ENCODE measurements around the gene NCBP1.
"Not testable (repeated sequence)": the region's sequence is repeated elsewhere in the genome, so short reads cannot be mapped to it uniquely, and the experiment has no call there.

The NCBP1 gene

DNA sequence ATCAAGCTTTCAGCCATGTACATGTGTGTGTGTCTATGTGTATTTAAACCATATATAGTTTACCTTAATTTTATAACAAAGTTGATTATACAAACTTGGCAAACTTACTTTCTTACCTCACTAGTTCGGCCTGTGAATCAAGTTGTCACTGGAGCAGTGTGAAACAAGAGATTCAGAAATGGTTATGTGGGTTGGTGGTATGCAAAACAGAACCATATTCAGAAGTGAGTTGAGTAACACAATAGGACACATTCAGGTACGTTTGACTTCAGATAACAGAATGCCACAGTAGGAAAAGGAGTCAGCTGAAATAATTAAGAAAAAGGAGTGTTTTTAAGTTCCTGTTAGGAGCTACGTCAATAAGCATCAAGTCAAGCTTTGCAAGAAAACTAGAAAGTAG, 42.0 kb downstream of the NCBP1 start:
- DNase-seq = no peak

DNA sequence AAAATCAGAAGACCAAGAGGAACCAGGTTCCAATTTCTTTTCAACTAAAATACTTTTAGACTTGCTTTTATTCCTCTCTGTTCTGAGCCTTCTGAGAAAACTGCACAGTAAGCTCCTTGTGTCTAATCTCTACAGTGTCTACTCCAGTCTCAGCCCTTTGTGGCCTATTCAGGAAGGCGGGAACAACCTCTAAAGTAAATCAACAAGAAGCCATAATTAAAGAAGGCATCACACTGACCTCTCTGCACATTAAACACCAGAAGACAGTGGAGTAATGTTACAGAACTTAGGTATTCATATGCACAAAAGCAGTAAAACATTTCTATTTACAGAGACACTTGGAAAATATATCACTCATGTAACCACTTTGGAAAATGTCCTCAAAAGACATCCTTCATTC, 48.6 kb downstream of the NCBP1 start:
- no peak for DNase-seq

DNA sequence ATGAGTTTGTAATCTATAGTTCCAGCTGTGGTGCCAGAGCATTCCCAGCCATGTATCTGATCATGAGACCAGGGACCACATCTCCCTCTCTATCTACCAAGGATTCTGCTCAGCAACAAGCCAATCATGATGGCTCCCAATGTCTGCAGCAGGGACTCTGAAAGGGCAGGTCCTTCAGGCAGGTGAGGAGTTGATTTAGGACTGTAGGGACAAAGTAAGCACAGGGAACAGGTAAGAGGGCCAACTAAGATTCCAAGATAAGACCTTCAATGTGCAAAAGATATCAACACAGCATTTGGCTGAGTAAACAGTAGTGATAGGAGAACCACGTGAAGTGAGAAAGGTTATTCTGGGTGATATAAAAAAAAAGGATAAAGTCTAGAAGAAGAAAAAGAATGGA, 55.0 kb downstream of the NCBP1 start:
- DNase-seq = no peak

DNA sequence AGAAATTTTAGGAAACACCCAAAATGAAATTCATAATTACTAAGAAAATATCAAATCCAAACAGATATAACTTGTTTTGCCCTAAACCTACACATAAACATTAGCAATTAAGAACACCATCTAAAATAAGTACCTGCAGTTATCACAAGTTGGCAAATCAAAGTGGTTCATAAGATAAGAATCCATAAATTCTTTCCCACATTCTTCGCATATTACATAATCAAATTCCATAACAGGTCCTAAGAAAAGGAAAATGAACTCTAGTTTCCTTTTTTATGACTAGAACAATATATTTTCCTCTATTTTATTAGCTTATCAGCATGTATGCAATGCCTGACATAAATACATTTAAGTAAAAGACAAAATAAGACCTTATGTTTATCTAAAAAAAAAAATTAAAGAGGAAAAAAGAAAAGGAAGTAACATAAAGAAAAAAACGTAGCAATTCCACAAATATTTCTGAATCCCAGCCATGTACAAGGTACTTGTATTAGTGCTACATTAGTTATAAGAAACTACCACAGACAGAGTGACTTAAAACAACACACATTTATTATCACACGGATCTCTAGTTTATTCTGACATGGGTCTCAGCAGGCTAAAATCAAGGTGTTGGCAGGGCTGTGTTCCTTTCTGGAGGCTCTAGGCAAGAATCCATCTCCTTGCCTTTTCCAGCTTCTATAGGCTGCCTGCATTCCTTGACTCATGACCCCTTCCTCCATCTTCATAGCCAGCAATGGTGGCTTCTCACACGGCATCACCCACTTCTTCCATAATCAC, 56.0 kb downstream of the NCBP1 start:
- no peak for DNase-seq

DNA sequence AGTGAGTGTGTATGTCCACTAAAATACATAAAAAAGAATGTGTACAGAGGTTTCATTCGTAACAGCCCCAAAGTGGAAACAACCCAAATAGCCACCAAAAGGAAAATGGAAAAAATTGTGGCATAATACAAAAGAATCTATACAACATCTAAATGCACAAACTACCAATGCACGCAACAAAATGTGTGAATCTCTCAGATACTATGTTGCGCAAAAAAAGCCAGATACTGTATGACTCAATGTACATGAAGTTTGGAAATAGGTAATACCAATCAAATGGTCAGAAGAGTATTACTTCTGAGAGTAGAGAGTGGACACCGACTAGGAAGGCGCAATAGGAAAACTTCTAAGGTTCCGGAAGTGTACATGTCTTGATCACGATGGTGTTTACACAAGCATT, 61.1 kb downstream of the NCBP1 start:
- no peak for DNase-seq

DNA sequence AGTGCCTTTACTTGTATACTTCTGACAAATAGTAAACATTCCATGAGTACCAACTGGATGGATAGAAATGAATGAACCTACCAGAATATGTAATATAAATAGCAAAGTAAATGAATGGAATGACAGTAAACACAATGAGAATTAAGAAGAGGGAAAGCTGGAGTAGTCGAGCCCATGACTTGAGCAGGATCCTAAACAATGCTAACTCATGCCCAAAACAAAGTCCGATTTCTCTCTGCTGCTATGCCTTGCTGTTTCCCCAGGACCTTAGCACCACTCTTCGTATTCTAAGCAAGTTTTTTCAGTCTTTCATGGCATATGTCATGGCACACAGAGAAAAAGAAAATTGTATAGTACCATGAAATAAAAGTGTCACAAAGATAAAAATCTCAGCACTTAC, 61.8 kb downstream of the NCBP1 start:
- DNase-seq = no peak

DNA sequence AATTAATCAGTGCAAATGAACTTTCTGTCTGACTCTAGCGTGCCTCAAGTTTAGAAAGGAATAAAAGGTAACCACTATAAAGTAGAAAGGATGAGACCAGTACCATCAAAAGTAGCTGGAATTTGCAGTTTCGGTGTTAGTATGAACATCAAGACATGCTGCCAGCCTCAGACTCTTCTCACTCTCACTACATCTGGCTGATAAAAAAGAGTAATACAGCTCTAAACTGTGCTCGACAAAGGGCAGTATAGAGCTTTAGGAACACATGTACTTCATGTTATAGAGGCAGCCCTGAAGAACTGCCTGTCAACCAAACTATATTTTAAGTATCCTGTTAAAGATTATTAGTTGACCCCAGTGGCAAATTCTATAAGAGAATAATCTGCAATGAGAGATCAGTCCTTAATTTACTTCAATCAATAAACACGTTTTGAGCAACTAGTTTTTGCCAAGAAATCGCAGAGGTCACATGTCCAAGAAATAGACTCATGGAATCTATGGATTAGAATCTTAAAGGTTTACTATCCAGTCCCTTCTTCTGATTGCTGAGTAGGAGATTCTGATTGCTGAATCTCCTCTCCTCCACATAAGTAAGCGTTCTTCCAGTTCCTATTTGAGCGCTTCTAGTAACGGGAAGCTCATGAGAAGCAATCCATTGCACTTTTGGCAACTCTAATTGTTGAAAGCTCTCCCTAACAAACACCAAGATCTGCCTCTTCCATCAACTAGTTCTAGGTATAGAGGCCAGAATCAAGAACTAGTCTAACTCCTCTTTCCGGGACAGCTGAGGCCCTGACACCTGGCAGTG, 62.6 kb downstream of the NCBP1 start:
- no peak for DNase-seq

DNA sequence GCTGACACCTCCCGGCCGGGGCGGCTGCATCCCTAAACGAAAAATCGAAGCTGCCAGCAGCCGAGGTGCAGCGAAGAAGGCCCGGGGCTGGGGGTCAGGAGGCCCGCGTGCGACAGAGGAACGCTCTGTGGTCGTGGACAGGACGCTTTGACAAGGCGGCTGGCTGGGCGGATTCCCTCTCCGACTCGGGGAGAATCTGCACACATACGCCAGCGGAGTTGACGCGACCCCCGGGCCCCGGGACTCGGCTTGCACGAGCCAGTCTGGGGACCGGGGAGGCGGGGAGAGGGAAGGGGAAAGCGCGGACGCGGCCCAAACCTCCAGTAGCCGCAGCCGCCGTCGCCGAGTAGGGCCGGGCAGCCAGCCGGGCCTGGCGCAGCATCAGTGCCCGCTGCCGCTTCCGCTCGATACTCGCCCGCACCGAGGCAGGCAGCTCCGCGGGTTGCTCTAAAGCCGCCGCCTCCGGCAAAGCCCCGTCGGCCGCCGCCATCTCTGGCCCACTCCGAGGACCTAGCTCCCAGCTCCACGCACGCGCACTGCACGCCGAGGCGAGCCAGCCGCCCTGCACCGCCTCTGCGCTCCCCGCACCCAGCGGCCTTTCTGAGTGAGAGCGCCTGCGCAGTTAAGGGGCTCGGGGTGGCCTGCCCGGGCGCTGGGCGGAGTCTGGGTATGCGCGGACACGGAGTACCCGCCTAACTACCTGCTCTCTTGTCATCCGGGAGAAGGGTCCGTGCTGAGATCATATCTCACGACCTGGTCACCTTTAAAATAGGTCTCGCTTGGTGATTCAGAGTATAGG, 63.4 kb downstream of the NCBP1 start, which contains the start of gene XPA:
Gene XPA, minus strand, starts transcription at position 538 of the 799 bp plus-strand sequence. Its CDS starts 48 bp downstream, at position 490.
- peak; percentile 95 for DNase-seq

DNA sequence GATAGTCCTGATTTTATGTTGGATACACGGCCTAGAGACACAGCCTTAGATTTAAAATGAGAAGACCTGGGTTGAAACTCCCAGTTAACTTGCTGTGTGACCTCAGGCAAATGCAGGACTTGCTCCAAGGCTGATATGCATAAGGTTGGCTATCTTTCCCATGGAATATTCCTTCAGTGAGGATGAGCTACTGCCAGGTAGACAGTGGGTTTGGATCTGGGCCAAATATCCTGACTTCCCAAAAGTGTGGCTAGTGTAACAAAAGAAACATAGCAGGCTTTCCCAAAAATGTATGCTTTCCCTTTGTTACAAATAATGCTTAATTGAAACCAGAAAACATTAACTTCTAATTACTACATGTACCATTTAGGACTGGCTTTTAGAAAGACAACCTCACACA, 64.2 kb downstream of the NCBP1 start:
- DNase-seq = no peak

DNA sequence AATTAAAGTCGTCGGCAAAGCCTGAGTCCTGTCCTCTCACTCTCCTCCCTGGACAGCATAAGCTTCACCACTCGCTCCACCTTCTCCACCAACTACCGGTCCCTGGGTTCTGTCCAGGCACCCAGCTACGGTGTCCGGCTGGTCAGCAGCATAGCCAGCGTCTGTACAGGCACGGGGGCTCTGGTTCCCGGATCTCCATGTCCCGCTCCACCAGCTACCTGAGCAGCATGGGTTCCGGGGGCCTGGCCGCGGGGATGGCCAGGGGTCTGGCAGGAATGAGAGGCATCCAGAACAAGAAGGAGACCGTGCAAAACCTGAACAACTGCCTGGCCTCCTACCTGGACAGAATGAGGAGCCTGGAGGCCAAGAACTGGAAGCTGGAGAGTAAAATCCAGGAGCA, 65.2 kb downstream of the NCBP1 start:
- no peak for DNase-seq

DNA sequence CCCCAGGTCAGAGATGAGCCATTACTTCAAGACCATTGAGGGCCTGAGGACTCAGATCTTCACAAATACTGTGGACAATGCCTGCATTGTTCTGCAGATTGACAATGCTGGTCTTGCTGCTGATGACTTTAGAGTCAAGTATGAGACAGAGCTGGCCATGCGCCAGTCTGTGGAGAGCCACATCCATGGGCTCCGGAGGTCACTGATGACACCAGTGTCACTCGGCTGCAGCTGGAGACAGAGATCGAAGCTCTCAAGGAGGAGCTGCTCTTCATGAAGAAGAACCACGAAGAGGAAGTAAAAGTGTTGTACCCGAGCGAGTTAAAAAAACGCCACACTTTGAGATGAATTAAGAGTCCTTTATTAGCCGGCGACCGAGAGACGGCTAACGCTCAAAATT, 65.7 kb downstream of the NCBP1 start:
- DNase-seq = not testable (repeated sequence)

DNA sequence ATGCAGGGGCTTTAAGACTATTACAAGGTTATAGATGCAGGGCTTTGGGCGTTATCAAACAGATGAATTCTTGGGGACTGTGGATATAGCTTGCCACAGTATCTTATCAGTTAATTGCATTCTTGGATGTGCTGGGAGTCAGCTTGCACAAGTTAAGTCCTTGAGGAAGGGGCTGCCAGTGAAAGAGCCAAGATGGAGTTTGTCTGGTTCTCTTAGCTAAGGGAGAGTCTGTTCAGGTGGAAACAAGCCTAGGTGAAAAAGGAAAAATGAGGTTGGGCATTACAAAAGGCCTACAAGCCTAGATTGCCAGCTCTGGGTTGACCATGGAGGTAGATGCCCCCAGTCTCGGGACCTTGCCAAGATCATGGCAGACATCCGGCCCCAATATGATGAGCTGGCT, 66.2 kb downstream of the NCBP1 start:
- not testable (repeated sequence) for DNase-seq

DNA sequence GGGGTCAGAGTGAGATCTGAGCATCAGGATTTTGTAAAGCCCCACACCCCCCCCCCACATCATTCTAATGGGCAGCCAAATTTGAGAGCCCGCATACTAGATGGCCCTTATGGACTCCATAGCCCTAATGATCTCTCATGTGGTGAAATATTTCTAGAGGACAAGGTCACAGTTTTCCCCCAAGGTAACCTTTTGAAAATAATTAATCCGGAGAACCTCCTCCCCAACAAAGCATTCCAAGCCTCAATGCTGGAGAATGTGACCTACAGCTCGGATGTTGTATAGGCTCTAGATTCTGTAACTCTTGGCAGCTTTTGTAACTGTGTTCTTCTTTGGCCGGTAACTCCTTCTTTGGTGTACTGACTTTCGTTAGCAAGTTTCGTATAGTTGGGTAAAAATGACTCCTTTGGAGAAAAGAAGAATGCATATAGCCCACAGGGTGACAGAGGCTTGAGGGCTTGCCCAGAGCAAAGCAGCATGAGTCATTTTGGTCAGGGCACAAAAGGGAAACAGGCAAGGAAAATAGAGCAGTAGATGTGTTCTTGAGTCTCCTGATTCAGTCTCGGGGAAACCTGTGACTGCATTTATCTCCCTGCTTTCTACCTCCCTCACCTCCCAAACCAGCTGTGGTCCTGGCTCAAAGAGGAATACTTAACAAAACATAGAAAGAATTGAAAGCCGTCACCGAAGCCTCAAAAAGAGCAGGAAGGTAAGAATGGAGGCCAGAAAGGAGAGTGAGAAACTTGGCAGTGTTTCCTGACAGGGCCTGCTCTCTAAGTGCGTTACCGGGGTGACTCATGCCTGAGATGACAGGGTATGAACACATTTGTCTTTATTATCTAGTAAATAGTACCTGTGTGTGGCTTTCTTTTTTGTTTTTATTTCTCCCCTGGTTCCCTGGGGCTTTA, 70.1 kb downstream of the NCBP1 start:
- no peak for DNase-seq

DNA sequence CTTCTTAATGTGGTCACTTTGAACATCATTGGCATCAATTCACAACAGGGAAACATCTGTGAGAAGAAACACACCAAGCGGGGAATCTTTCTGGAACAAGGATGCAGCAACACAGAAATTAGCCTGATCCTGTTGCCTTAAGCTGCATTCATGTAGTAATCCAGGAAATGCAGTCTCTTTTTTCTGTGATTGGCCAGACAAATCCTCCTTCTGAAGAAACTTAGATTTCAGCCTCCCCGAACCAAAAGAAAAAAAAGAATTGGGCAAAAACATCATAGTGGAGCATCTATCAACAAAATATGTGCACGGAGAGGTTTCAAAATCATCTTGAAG, 70.7 kb downstream of the NCBP1 start:
- no peak for DNase-seq

DNA sequence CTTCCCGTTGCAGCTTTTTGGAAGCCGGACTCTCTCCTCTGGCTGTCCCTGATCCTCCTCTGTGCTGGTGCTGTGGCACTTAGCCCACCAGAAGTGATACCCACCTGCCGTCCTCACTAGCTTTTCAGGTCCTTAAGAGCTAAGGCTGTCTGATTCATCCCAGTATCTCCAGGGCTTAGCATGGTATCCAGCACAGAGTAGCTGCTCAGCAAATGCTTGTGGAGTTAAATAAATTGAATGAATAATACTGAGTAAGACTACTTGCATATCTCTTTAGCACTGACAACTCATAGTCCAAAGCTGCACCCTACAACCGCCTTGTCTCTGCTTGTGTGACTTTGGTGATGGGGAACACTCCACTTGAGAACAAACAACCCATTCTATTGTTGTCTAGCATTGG, 71.2 kb downstream of the NCBP1 start:
- no peak for DNase-seq

DNA sequence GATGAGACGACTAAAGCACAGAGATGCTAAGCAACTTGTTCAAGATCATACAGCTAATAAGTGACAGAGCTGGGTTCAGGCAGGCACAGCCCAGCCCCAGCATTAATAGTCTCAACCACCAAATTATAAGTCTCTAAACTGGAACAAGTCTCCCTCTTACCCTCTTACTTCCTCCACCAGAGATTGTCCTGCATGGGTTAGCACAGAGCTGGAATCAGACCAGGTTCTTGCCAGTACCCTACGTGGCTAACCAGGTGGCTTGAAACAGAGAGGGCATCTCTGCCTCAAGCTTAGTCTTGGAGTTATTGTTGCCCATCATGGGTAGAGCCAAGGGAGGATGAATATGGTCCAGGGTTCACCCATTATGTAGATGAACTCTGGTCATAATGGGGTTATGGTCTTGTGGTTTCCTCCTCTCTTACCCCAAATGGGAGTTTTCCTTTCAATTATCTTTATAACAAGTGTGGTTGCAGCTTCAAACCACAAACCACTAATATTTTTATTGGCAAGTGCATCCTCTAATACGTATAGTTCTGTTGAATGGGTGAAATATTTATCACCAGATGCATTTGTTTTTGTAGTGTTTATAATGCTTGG, 71.8 kb downstream of the NCBP1 start:
- DNase-seq = no peak

DNA sequence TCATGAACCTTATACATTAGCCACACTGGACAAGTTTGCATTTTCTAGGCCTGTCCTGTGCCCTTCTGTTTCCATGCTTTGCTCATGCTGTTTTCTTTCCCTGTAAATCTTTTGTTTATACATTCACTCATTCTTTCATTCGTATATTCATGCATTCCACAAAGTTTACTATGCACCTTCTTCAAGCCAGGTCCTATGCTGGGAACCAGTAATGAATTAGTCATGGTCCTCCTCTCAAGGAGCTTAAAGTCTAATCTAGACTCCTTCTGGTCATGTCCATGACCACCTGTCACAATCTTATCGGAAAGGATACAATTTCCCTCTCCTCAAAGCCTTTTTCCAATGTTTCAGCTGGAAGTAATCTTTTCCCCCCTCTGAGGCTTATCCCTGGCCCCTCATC, 72.6 kb downstream of the NCBP1 start:
- no peak for DNase-seq

DNA sequence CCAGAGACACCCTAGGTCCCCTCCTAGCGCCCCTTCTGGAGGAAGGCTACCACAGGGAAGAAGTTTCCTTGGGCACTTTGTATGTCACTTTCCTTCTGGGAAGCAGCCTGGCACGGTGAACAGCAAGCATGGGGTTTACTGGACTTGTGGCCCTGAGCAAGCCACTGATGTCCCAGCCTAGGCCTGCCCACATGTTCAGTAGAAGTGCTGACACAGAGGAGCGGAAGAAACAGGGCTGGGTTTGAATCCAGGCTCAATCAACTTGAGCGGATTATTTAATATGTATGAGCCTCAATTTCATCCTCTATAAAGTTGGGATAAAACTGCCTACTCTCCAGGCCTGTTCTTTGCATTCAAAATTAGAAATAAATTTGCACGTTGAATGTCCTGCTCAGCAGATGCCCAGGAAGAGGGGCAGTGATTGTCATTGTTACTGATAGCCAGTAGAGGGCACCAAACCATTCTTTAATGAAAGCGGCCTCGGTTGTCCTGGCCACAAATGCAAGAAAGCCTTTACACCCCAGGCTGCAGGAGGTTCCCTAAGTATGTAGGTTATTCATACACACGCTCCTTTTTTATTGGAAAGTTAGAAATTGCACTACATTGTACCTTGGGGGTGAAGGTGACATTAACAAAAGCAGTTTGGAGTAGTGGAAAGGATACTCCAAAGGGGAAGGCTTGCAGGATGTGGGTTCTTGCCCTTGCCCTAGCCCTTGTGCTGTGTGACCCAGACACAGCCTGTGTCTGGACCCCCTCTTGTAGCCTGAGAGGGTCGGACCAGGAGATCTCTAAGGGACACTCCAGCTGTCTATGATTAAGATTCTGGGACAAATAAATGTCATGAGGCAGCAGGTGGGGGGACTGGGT, 77.0 kb downstream of the NCBP1 start:
- peak; percentile 71 for DNase-seq

DNA sequence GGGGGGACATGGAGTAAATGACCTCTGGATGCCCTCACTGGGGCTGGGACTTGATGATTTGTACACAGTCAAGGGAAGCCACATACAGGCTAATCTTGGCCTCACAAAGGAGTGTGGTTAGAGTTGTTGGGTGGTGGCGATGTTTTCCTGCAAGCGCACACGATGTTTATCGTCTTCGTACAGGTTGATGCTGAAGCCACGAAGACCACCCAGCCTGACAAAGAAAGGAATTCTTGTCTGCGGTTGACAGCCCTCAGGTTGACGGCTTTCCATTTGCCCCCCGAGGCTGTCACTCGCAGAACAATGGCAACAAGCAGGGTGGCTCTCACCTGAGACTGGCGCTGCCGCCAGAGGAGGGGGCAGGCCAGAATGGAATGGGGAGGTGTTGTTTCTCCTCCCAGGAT, 77.6 kb downstream of the NCBP1 start:
- DNase-seq = no peak

DNA sequence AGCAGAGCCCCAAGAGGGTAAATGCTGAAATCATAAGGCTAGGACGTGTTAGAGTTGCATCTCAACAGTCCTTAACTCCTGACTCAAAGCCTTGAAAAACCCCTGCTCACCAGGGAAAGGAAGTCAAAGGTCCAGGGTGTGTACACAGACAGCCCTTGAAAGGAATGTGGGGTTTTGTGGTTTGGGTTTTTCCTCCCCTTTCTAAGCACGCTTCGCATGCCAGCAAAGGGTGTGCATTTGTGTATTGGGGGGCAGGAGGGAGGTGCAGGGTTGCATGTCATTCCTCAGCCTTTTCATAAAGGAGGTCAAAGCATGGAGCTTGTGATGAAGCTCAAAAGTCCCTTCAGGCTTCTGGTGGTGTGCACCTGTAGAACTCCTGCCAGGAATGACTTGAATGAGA, 80.8 kb downstream of the NCBP1 start:
- no peak for DNase-seq

DNA sequence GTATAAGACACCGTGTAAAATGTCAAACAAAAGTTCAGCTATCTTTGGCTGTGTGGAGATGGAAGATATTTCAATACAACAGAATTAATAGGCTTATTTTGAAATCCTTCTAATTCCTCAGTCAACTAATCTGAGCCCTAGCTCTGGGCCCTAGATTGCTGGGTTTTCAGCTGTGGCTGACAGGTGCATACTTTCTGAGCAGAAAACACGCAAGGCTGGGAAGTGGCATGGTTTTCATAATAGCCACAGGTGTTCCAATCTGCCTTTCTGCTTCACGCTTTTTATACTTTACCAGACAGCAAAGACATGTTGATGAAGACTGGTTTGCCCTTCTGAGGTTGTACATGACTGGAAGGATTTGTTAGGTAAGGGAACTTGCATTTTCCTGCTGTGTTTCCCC, 84.2 kb downstream of the NCBP1 start:
- DNase-seq = no peak

Data from NCI-H748 treated with DMSO at 0.1 percent for 48 hours (cell line).